ENCODE measurements around the gene MIEF1.

DNA sequence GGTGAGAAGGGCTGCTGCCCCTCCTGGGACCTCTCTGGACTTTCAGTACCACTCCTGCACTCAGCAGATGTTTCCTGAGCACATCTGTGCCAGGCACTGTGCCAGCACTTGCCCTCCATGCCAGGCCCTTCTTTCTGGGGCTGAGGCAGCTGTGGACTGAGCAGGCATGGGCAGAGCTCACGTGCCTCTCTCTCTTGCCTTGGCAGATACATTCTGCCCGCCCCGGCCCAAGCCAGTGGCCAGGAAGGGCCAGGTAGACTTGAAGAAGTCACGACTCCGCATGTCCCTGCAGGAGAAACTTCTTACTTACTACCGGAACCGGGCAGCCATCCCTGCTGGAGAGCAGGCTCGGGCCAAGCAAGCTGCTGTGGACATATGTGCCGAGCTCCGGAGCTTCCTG is 9.9 kb downstream of the MIEF1 start:
- TF ChIP-seq, protein P1, sequence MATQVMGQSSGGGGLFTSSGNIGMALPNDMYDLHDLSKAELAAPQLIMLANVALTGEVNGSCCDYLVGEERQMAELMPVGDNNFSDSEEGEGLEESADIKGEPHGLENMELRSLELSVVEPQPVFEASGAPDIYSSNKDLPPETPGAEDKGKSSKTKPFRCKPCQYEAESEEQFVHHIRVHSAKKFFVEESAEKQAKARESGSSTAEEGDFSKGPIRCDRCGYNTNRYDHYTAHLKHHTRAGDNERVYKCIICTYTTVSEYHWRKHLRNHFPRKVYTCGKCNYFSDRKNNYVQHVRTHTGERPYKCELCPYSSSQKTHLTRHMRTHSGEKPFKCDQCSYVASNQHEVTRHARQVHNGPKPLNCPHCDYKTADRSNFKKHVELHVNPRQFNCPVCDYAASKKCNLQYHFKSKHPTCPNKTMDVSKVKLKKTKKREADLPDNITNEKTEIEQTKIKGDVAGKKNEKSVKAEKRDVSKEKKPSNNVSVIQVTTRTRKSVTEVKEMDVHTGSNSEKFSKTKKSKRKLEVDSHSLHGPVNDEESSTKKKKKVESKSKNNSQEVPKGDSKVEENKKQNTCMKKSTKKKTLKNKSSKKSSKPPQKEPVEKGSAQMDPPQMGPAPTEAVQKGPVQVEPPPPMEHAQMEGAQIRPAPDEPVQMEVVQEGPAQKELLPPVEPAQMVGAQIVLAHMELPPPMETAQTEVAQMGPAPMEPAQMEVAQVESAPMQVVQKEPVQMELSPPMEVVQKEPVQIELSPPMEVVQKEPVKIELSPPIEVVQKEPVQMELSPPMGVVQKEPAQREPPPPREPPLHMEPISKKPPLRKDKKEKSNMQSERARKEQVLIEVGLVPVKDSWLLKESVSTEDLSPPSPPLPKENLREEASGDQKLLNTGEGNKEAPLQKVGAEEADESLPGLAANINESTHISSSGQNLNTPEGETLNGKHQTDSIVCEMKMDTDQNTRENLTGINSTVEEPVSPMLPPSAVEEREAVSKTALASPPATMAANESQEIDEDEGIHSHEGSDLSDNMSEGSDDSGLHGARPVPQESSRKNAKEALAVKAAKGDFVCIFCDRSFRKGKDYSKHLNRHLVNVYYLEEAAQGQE (IDR thresholded peaks at IDR 0.05; ENCODE audit: unreplicated experiment): no peak
- TF ChIP-seq CTCF (conservative IDR thresholded peaks at IDR 0.05; ENCODE audit: low read depth in 2 of 2): no peak
- no peak for TF ChIP-seq STAT1 (IDR thresholded peaks at IDR 0.05; ENCODE audit: unreplicated experiment)
- TF ChIP-seq EZH2 (IDR thresholded peaks at IDR 0.05; ENCODE audit: low read depth, unreplicated experiment): no peak
- TF ChIP-seq JUNB (IDR thresholded peaks at IDR 0.05; ENCODE audit: unreplicated experiment): no peak
- TF ChIP-seq POLR2AphosphoS5 (IDR thresholded peaks at IDR 0.05; ENCODE audit: low read depth): no peak
- TF ChIP-seq ETS1 (IDR thresholded peaks at IDR 0.05): no peak
- no peak for TF ChIP-seq CREB1 (CRISPR knock-in tag; IDR thresholded peaks at IDR 0.05; ENCODE audit: low read depth)
- TF ChIP-seq EZH2phosphoT487 (IDR thresholded peaks at IDR 0.05; ENCODE audit: unreplicated experiment): no peak
- TF ChIP-seq ZNF331 (CRISPR knock-in tag; IDR thresholded peaks at IDR 0.05; ENCODE audit: low read depth): no peak

All from GM23338 (cell line).